HL-60 (cell line): ENCODE results near the gene PLSCR5.

Experiments
- DNase-seq, 2 experiments: peaks; one replicate each; pipeline ENCODE4 v3.0.0-alpha.2; 2010 to 2020; ENCODE audit warnings: low read depth in 1 of 2, low spot score in 1 of 2
- H3K27ac ChIP-seq: fragments of 250-450 bp; sonication (Bioruptor Pico); replicated peaks from 2 replicates; pipeline ENCODE4 v1.5.1; 2020; ENCODE audit warnings: mild to moderate bottlenecking, moderate library complexity
- H3K27me3 ChIP-seq: fragments of 250-450 bp; sonication (Bioruptor Pico); 2 replicates; pipeline ENCODE4 v1.5.1; 2021; ENCODE audit warnings: mild to moderate bottlenecking, moderate library complexity; ENCODE audit not compliant: insufficient read depth, poor library complexity, severe bottlenecking
- H3K4me3 ChIP-seq: replicated peaks from 2 replicates; pipeline ENCODE4 v1.5.1; 2011; ENCODE audit warnings: mild to moderate bottlenecking, control low read depth, low read length; ENCODE audit not compliant: insufficient read depth
- CTCF ChIP-seq: IDR thresholded peaks from one replicate; pipeline ENCODE4 v1.5.1; 2011; ENCODE audit warnings: low read length, control low read depth, inconsistent platforms; ENCODE audit not compliant: insufficient read depth
- GABPA ChIP-seq: IDR thresholded peaks from 2 replicates; pipeline ENCODE4 v1.6.1; 2012; ENCODE audit warnings: low read depth
- POLR2AphosphoS5 ChIP-seq: IDR thresholded peaks from 2 replicates; pipeline ENCODE4 v1.6.1; 2012; ENCODE audit warnings: low read depth
- REST ChIP-seq: IDR thresholded peaks from 2 replicates; pipeline ENCODE4 v1.6.1; 2012; ENCODE audit warnings: low read depth; ENCODE audit not compliant: insufficient replicate concordance
- SPI1 ChIP-seq: IDR thresholded peaks from 2 replicates; pipeline ENCODE4 v1.6.1; 2012; ENCODE audit warnings: low read depth, mild to moderate bottlenecking, borderline replicate concordance

Gene PLSCR5

GRCh38 chr3:146646261-146646660 is 41.1 kb upstream of the PLSCR5 start:
- Histone ChIP-seq H3K4me3 (no peak overlapping the region), H3K27me3 (peaks cover 3% of the 10 kb centered on the region), H3K27ac (no peak overlapping the region)
- TF ChIP-seq SPI1 (no peak), CTCF (no peak), REST (no peak), POLR2AphosphoS5 (no peak), GABPA (no peak)
- DNase-seq = no peak

GRCh38 chr3:146640955-146641867 is 36.1 kb upstream of the PLSCR5 start:
- H3K27me3 ChIP-seq = peaks cover 3% of the 10 kb centered on the region
- no peak overlapping the region for H3K4me3 ChIP-seq
- TF ChIP-seq GABPA (no peak), CTCF (peak; percentile 31), SPI1 (no peak)
- H3K27ac ChIP-seq = no peak overlapping the region
- peak; percentile 10 to 13 for DNase-seq

GRCh38 chr3:146640361-146640760 is 35.2 kb upstream of the PLSCR5 start:
- Histone ChIP-seq H3K4me3 (no peak overlapping the region), H3K27me3 (no peaks in the 10 kb centered on the region), H3K27ac (no peak overlapping the region)
- TF ChIP-seq CTCF = no peak
- no peak for DNase-seq

- TF ChIP-seq POLR2AphosphoS5 (no peak), SPI1 (no peak), CTCF (no peak), REST (no peak), GABPA (no peak)
- DNase-seq = no peak
- Histone ChIP-seq H3K27me3 (no peaks in the 10 kb centered on the region), H3K27ac (no peak overlapping the region), H3K4me3 (no peak overlapping the region)
Observed at GRCh38 chr3:146638718-146639117, 33.6 kb upstream of the PLSCR5 start.
